ENCODE data around the gene AIPL1. TPM values are rescaled to one million over a fixed set of nuclear protein-coding genes. Genes with fewer than 3 reads are reported as not detected.

AIPL1 gene
- total RNA-seq, 8 experiments from 2014 or later: 0.08 to 1.00 (median 0.39) TPM; not detected in 4

DNA sequence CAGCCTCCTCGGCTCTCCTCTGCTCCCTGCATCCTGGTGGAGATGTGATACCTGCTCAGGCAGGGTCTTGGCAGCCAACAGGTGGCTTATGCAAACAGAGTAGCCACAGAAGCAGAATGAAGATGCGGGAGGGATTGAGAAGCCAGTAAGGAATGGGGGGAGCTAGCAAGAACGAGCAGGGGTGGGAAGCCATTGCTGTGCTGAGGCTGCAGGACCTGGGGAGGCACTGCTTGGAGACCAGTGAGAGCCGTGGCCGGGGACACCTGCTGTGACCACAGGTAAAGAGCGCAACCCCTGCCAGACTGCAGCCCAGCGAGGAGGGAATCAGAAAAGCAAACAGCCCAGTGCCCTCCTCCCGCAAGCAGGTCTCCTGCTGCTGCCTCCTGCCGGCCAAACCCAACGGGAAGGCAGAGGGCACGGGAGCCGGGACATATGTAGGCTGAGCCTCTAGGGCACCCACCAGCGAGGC is 14.7 kb downstream of the AIPL1 start:
- peak in 1 of 8 experiments; percentile 12 for ATAC-seq (replicated peaks in 6 of 8)
- in situ Hi-C loops (cut with MboI; ENCODE audit: low pct_unique_long_range_greater_than_20kb in 2 of 9, low sequenced_read_pairs in 9 of 9, unreplicated experiment in 9 of 9): loop anchor here in 8 of 9 experiments (10.0 to 25.0 kb wide), 4 partner anchors 333 to 835 kb away; partner anchors contain the start of gene NLRP1 (in 4 of the 8)
- WGBS, 10 experiments: 0 to 100% (median 30%) methylated on average over 1 to 6 of the region's 13 CpGs; no CpG with 5 or more reads in 4 of the 10 experiments

GRCh38 chr17:6415616-6416015 is 19.3 kb downstream of the AIPL1 start:
- ATAC-seq (replicated peaks in 6 of 8): no peak
- H3K4me1 ChIP-seq (replicated peaks in 1 of 2): peaks cover 0 to 6% of the 10 kb centered on the region in 2 donors
- H3K27ac ChIP-seq: no peak overlapping the region
- no peak overlapping the region for H3K4me3 ChIP-seq
- in situ Hi-C loops (cut with MboI; ENCODE audit: low pct_unique_long_range_greater_than_20kb in 2 of 9, low sequenced_read_pairs in 9 of 9, unreplicated experiment in 9 of 9): loop anchor here in 3 of 9 experiments (10.0 to 25.0 kb wide), 5 partner anchors 328 to 831 kb away; partner anchors contain the start of genes NLRP1 (in 1 of the 3) and WSCD1 (in 1 of the 3)
- 10 to 100% (median 38%) methylated on average over 2 to 4 of the region's 8 CpGs; no CpG with 5 or more reads in 7 of the 10 experiments for WGBS, 10 experiments

More for the DNA sequence above, 14.7 kb downstream of the AIPL1 start:
- Histone ChIP-seq H3K4me3 (no peak overlapping the region), H3K27ac (no peak overlapping the region), H3K4me1 (replicated peaks in 1 of 2) (peaks cover 0 to 6% of the 10 kb centered on the region in 2 donors)

DNA sequence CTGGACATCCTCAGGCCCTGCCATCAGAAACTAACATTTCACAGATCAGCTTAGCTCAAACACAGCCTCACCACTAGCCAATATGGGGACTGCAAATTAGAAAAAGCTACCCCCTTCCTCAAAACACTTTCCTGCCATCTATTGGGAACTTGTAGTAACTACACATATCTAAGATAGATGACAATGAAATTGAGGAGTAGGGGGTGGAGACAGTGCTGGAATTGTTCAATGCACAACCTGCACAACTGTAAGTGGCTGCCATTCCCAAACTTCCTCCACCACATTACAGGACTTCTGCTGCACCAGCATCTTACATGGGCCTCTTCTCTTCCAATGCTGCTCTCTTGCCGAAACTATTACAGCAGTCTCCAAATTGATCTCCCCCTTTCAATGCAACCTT is 21.9 kb downstream of the AIPL1 start:
- in situ Hi-C loops (cut with MboI; ENCODE audit: low pct_unique_long_range_greater_than_20kb in 2 of 9, low sequenced_read_pairs in 9 of 9, unreplicated experiment in 9 of 9): loop anchor here in 3 of 9 experiments (10.0 to 25.0 kb wide), 5 partner anchors 326 to 828 kb away; partner anchors contain the start of genes NLRP1 (in 1 of the 3) and WSCD1 (in 1 of the 3)
- 83 to 100% (median 83%) methylated on average over 1 of the region's 1 CpG; no CpG with 5 or more reads in 7 of the 10 experiments for WGBS, 10 experiments

DNA sequence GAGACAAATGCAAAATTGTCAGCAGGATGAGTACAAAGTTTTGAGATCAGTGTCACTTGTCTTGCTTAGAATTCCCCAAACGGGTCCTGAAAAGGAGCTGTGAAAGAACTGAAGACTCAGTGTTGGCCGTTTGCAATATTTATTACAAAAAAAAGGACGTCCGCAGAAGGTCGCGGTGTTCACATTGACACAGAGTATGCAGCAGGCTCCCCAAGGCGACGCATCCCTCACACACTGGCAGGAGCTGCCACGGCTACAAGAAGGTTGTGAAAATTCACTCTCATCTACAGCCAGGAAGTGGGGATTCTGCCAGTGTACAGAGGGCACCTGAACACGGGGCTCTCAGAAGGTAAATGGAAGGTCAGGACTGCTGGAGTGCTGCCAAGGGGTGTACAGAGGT is 26.2 kb downstream of the AIPL1 start:
- ATAC-seq (replicated peaks in 6 of 8): peak in 2 of 8 experiments; percentile 46 to 59
- in situ Hi-C loops (cut with MboI; ENCODE audit: low pct_unique_long_range_greater_than_20kb in 2 of 9, low sequenced_read_pairs in 9 of 9, unreplicated experiment in 9 of 9): loop anchor here in 3 of 9 experiments (25.0 kb wide), 2 partner anchors 321 to 696 kb away; no protein-coding TSS in a partner anchor

More for the DNA sequence above, 21.9 kb downstream of the AIPL1 start:
- peak; percentile 21 to 70 (median 44) for ATAC-seq (replicated peaks in 6 of 8)
- Histone ChIP-seq H3K4me3 (no peak overlapping the region), H3K4me1 (replicated peaks in 1 of 2) (peaks cover 4 to 6% of the 10 kb centered on the region in 2 donors), H3K27ac (no peak overlapping the region)

GRCh38 chr17:6408276-6408675 is 26.6 kb downstream of the AIPL1 start:
- Histone ChIP-seq H3K27ac (no peak overlapping the region), H3K4me1 (replicated peaks in 1 of 2) (peaks cover 0 to 4% of the 10 kb centered on the region in 2 donors), H3K4me3 (no peak overlapping the region)
- WGBS, 10 experiments: 40 to 90% (median 63%) methylated on average over 3 to 6 of the region's 6 CpGs; no CpG with 5 or more reads in 4 of the 10 experiments
- in situ Hi-C loops (cut with MboI; ENCODE audit: low pct_unique_long_range_greater_than_20kb in 2 of 9, low sequenced_read_pairs in 9 of 9, unreplicated experiment in 9 of 9): loop anchor here in 3 of 9 experiments (25.0 kb wide), 2 partner anchors 321 to 696 kb away; no protein-coding TSS in a partner anchor
- ATAC-seq (replicated peaks in 6 of 8): no peak

More for the DNA sequence above, 26.2 kb downstream of the AIPL1 start:
- H3K27ac ChIP-seq: no peak overlapping the region
- H3K4me1 ChIP-seq (replicated peaks in 1 of 2): peaks cover 0 to 4% of the 10 kb centered on the region in 2 donors
- WGBS, 10 experiments: 46 to 80% (median 66%) methylated on average over 2 to 8 of the region's 10 CpGs; no CpG with 5 or more reads in 2 of the 10 experiments
- no peak overlapping the region for H3K4me3 ChIP-seq

GRCh38 chr17:6402258-6402657 is 32.7 kb downstream of the AIPL1 start:
- no peak overlapping the region for H3K4me3 ChIP-seq
- H3K27ac ChIP-seq: no peak overlapping the region
- WGBS, 10 experiments: 5 to 86% (median 79%) methylated on average over 2 to 6 of the region's 6 CpGs
- in situ Hi-C loops (cut with MboI; ENCODE audit: low pct_unique_long_range_greater_than_20kb in 2 of 9, low sequenced_read_pairs in 9 of 9, unreplicated experiment in 9 of 9): loop anchor here in 3 of 9 experiments (25.0 kb wide), 2 partner anchors 315 to 690 kb away; no protein-coding TSS in a partner anchor
- no peaks in the 10 kb centered on the region for H3K4me1 ChIP-seq (replicated peaks in 1 of 2)
- no peak for ATAC-seq (replicated peaks in 6 of 8)

- 0 to 67% (median 0%) methylated on average over 1 to 2 of the region's 2 CpGs; no CpG with 5 or more reads in 1 of the 10 experiments for WGBS, 10 experiments
- in situ Hi-C loops (cut with MboI; ENCODE audit: low pct_unique_long_range_greater_than_20kb in 2 of 9, low sequenced_read_pairs in 9 of 9, unreplicated experiment in 9 of 9): no loop called here
- Histone ChIP-seq H3K4me3 (no peak overlapping the region), H3K4me1 (replicated peaks in 1 of 2) (peaks cover 0 to 3% of the 10 kb centered on the region in 2 donors), H3K27ac (no peak overlapping the region)
- no peak for ATAC-seq (replicated peaks in 6 of 8)
Observed at GRCh38 chr17:6398955-6399354, 36.0 kb downstream of the AIPL1 start.

DNA sequence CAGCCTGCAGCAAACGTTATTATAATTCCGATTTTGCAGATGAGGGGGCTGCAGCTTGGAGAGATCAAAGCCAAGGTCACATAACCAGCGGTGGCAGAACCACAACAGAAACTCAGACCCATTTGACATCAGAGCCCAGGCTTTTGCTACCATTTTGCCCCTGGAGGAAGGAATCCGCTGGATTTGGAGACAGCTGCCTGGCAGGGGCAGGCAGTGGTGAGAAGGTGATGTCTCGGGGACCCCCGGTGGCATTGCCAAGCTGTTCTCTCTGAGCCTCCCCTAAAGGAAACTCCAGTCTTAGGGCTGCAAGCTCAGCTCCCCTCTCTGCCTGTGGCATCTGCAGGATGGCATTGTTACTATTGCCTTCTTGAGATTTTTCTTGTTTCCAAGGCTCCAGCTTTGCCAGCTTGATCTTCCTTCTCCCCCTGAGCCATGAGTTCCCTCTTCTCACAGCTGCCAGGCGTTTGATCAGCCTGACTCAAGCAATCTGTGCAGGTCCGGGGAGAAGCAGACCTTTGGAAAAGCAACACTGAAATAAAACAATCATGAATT is 40.8 kb downstream of the AIPL1 start:
- H3K4me1 ChIP-seq (replicated peaks in 1 of 2): peaks cover 15 to 17% of the 10 kb centered on the region in 2 donors
- ATAC-seq (replicated peaks in 6 of 8): peak in 2 of 8 experiments; percentile 31 to 33
- in situ Hi-C loops (cut with MboI; ENCODE audit: low pct_unique_long_range_greater_than_20kb in 2 of 9, low sequenced_read_pairs in 9 of 9, unreplicated experiment in 9 of 9): no loop called here
- no peak overlapping the region for H3K27ac ChIP-seq
- no peak overlapping the region for H3K4me3 ChIP-seq
- WGBS, 10 experiments: 0 to 53% (median 41%) methylated on average over 1 to 5 of the region's 8 CpGs; no CpG with 5 or more reads in 4 of the 10 experiments

DNA sequence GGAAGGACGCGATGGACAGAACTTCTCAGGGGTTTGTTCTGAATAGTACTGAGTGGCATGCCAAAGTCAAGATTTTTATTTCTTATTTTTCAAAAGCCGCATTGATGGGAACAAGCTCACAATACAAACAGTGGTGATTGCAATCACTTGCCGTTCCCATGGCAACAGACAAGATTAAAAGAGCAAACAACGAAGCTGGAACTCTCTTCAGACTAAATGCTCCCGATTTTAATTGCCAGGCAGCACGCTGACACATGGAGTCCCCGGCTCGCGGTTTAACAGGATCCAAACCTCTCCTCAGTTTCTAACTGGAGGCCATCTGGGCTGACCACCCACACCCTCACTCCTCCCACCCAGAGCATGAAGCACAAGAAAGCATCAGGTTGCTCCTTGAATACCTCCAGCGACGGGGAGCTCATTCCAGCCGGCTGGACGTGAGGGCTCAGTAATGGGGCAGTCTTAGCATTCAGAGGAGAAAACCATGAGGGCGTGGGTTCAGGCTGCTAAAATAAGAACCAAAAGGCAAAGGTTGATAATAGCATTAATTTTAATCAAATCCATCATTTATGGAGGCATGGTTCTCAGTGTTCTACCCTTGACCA is 41.5 kb downstream of the AIPL1 start:
- H3K27ac ChIP-seq: no peak overlapping the region
- in situ Hi-C loops (cut with MboI; ENCODE audit: low pct_unique_long_range_greater_than_20kb in 2 of 9, low sequenced_read_pairs in 9 of 9, unreplicated experiment in 9 of 9): no loop called here
- H3K4me1 ChIP-seq (replicated peaks in 1 of 2): peaks cover 15 to 17% of the 10 kb centered on the region in 2 donors
- WGBS, 10 experiments: 32 to 100% (median 55%) methylated on average over 2 to 14 of the region's 15 CpGs; no CpG with 5 or more reads in 3 of the 10 experiments
- H3K4me3 ChIP-seq: no peak overlapping the region
- ATAC-seq (replicated peaks in 6 of 8): peak in 4 of 8 experiments; percentile 18 to 76 (median 44)

DNA sequence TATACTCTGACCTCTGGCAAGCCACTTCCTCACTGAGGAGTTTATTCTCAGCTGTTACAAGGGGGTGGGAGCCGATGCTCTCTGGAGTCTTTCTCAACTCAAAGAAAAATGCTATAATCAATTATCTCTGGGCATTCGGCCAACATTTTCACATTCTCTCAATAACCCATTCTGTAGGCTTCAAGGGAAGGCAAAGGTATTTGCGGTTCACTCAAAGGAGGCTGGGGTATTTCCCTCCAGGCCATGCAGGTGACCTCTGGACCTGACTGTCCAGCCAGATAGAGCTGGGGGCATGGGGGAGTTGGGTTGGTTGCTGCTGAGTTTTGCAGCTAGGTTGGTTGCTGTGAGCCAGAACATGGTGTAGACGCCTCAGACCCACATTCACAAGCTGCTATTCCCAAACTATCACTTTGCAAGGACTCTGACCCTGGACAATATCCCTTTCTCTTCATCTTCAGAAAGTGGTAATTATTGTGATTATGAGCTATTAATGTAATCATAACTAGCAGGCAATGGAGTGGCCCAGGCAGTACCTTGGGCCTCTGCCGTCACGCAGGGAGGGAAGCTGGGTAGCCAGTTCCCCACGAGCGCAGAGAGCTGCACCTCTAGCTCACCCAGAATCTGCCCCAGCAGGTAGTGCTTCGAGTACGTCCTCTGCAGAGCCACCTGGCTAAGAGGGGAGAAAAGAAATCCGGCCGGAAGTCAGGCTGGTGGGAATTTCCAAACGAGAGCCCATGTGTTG is 42.1 kb downstream of the AIPL1 start:
- in situ Hi-C loops (cut with MboI; ENCODE audit: low pct_unique_long_range_greater_than_20kb in 2 of 9, low sequenced_read_pairs in 9 of 9, unreplicated experiment in 9 of 9): no loop called here
- peak in 5 of 8 experiments; percentile 27 to 78 (median 61) for ATAC-seq (replicated peaks in 6 of 8)
- Histone ChIP-seq H3K4me3 (no peak overlapping the region), H3K27ac (peak overlapping the region in 1 of 2 donors; percentile 22), H3K4me1 (replicated peaks in 1 of 2) (peaks cover 15 to 17% of the 10 kb centered on the region in 2 donors)
- 0 to 71% (median 58%) methylated on average over 1 to 12 of the region's 13 CpGs for whole genome bisulfite sequencing, 10 experiments

GRCh38 chr17:6388416-6388815 is 46.5 kb downstream of the AIPL1 start:
- 30 to 100% (median 84%) methylated on average over 2 to 8 of the region's 11 CpGs; no CpG with 5 or more reads in 2 of the 10 experiments for WGBS, 10 experiments
- no peak overlapping the region for H3K4me3 ChIP-seq
- ATAC-seq (replicated peaks in 6 of 8): no peak
- H3K4me1 ChIP-seq (replicated peaks in 1 of 2): peaks cover 11 to 12% of the 10 kb centered on the region in 2 donors
- in situ Hi-C loops (cut with MboI; ENCODE audit: low pct_unique_long_range_greater_than_20kb in 2 of 9, low sequenced_read_pairs in 9 of 9, unreplicated experiment in 9 of 9): no loop called here
- no peak overlapping the region for H3K27ac ChIP-seq

- Histone ChIP-seq H3K4me1 (replicated peaks in 1 of 2) (peaks cover 6% of the 10 kb centered on the region in 2 donors), H3K27ac (no peak overlapping the region), H3K4me3 (no peak overlapping the region)
- in situ Hi-C loops (cut with MboI; ENCODE audit: low pct_unique_long_range_greater_than_20kb in 2 of 9, low sequenced_read_pairs in 9 of 9, unreplicated experiment in 9 of 9): no loop called here
- 0 to 76% (median 67%) methylated on average over 1 to 7 of the region's 8 CpGs; no CpG with 5 or more reads in 3 of the 10 experiments for WGBS, 10 experiments
- ATAC-seq (replicated peaks in 6 of 8): no peak
Observed at GRCh38 chr17:6387858-6388257, 47.1 kb downstream of the AIPL1 start.

Measured in motor neuron (in vitro differentiated cells).